ENCODE results near the gene AMH. TPM values are rescaled to one million over a fixed set of nuclear protein-coding genes. Genes with fewer than 3 reads are reported as not detected.

AMH gene
- polyA plus RNA-seq, 1 of the 3 experiments (the other 2 are of a cell fraction): 18.1 TPM

- no peak overlapping the region for H3K9ac ChIP-seq
- H3K4me2 ChIP-seq: no peak overlapping the region
- TF ChIP-seq FOSL2 (IDR thresholded peaks at IDR 0.05; ENCODE audit: borderline replicate concordance, low read depth) (no peak), MEF2A (IDR thresholded peaks at IDR 0.05; ENCODE audit: borderline replicate concordance, low read depth) (no peak), POLR2AphosphoS5 (IDR thresholded peaks at IDR 0.05; ENCODE audit: low read depth, low read length) (peak; percentile 58), RXRA (IDR thresholded peaks at IDR 0.05; ENCODE audit: borderline replicate concordance, low read depth) (no peak), SIN3A (IDR thresholded peaks at IDR 0.05; ENCODE audit: borderline replicate concordance, low read depth, low read length) (no peak)
- TF ChIP-seq, protein P1, sequence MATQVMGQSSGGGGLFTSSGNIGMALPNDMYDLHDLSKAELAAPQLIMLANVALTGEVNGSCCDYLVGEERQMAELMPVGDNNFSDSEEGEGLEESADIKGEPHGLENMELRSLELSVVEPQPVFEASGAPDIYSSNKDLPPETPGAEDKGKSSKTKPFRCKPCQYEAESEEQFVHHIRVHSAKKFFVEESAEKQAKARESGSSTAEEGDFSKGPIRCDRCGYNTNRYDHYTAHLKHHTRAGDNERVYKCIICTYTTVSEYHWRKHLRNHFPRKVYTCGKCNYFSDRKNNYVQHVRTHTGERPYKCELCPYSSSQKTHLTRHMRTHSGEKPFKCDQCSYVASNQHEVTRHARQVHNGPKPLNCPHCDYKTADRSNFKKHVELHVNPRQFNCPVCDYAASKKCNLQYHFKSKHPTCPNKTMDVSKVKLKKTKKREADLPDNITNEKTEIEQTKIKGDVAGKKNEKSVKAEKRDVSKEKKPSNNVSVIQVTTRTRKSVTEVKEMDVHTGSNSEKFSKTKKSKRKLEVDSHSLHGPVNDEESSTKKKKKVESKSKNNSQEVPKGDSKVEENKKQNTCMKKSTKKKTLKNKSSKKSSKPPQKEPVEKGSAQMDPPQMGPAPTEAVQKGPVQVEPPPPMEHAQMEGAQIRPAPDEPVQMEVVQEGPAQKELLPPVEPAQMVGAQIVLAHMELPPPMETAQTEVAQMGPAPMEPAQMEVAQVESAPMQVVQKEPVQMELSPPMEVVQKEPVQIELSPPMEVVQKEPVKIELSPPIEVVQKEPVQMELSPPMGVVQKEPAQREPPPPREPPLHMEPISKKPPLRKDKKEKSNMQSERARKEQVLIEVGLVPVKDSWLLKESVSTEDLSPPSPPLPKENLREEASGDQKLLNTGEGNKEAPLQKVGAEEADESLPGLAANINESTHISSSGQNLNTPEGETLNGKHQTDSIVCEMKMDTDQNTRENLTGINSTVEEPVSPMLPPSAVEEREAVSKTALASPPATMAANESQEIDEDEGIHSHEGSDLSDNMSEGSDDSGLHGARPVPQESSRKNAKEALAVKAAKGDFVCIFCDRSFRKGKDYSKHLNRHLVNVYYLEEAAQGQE (IDR thresholded peaks at IDR 0.05; ENCODE audit: low read depth, low read length): no peak
- H3K27me3 ChIP-seq (ENCODE audit: insufficient read depth): no peaks in the 10 kb centered on the region
- peak; percentile 36 for DNase-seq
- peaks cover 6 to 19% of the 10 kb centered on the region in 2 experiments; a peak in 2 of 4 replicates for H3K4me1 ChIP-seq (ENCODE audit: control insufficient read depth in 1 of 2, insufficient read depth in 2 of 2, low read depth in 1 of 2, low read length in 1 of 2)
- peaks cover 6 to 51% of the 10 kb centered on the region in 2 experiments for H3K36me3 ChIP-seq (replicated peaks in 1 of 2; ENCODE audit: control insufficient read depth in 1 of 2, insufficient read depth in 2 of 2, low read length in 1 of 2)
- WGBS (ENCODE audit: low lambda C conversion rate): 93% methylated on average over 18 of the region's 43 CpGs
- CTCF ChIA-PET: interaction anchor here (1.0 to 1.4 kb wide), 2 partner anchors 10 to 12 kb away, joined by 3 to 4 read pairs; no protein-coding TSS in a partner anchor
- no peaks in the 10 kb centered on the region for H3K9me2 ChIP-seq
- H2AFZ ChIP-seq (ENCODE audit: low read depth): no peak overlapping the region
- H4K20me1 ChIP-seq (ENCODE audit: insufficient read depth): peaks cover 14% of the 10 kb centered on the region
- H3K9me3 ChIP-seq: no peaks in the 10 kb centered on the region
- H3K4me3 ChIP-seq (ENCODE audit: low read depth in 2 of 2, low read length in 1 of 2): no peak overlapping the region
- POLR2A ChIA-PET: interaction anchor here (1.1 kb wide), 1 partner anchor 52 kb away, joined by 4 read pairs; no protein-coding TSS in a partner anchor
- no peak overlapping the region for H3K27ac ChIP-seq (ENCODE audit: low read depth in 2 of 2, low read length in 1 of 2)
- peaks cover 9% of the 10 kb centered on the region; the same call in 1 of the 2 replicates for H3K79me2 ChIP-seq (ENCODE audit: insufficient read depth)
- H3F3A ChIP-seq (replicated peaks; ENCODE audit: insufficient read depth): peaks cover 12% of the 10 kb centered on the region
Observed at GRCh38 chr19:2249880-2250765, 1.0 kb downstream of the AMH start.

DNA sequence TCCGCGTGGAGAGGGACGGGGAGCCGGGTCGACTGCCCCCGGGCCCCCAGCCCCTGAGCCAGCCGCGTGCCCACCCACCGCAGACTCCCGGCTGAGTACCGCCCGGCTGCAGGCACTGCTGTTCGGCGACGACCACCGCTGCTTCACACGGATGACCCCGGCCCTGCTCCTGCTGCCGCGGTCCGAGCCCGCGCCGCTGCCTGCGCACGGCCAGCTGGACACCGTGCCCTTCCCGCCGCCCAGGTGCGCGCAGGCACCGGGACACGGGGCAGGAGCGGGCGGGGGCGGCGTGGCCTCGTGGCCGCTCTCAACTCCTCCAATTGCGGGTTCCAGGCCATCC lies 1.6 kb downstream of the AMH start:
- peaks cover 6 to 19% of the 10 kb centered on the region in 2 experiments; a peak in 2 of 4 replicates for H3K4me1 ChIP-seq (ENCODE audit: control insufficient read depth in 1 of 2, insufficient read depth in 2 of 2, low read depth in 1 of 2, low read length in 1 of 2)
- ChIA-PET POLR2A (interaction anchor here (1.1 kb wide), 1 partner anchor 52 kb away, joined by 4 read pairs; no protein-coding TSS in a partner anchor), CTCF (no interaction called here)
- no peak overlapping the region for H3K4me3 ChIP-seq (ENCODE audit: low read depth in 2 of 2, low read length in 1 of 2)
- no peaks in the 10 kb centered on the region for H3K27me3 ChIP-seq (ENCODE audit: insufficient read depth)
- peaks cover 6% of the 10 kb centered on the region; the same call in 1 of the 2 replicates for H3K79me2 ChIP-seq (ENCODE audit: insufficient read depth)
- H3K36me3 ChIP-seq (replicated peaks in 1 of 2; ENCODE audit: control insufficient read depth in 1 of 2, insufficient read depth in 2 of 2, low read length in 1 of 2): peaks cover 4 to 45% of the 10 kb centered on the region in 2 experiments
- WGBS (ENCODE audit: low lambda C conversion rate): 94% methylated on average over 8 of the region's 40 CpGs
- no peaks in the 10 kb centered on the region for H3K9me2 ChIP-seq
- peak; percentile 46 for DNase-seq
- H2AFZ ChIP-seq (ENCODE audit: low read depth): no peak overlapping the region
- no peak for TF ChIP-seq CHD2 (IDR thresholded peaks at IDR 0.05; ENCODE audit: low read length, partially characterized antibody)
- no peak for TF ChIP-seq RXRA (IDR thresholded peaks at IDR 0.05; ENCODE audit: borderline replicate concordance, low read depth)
- TF ChIP-seq SMC3 (IDR thresholded peaks at IDR 0.05; ENCODE audit: low read depth, low read length): no peak
- TF ChIP-seq NFIC (IDR thresholded peaks at IDR 0.05; ENCODE audit: borderline replicate concordance): no peak
- no peak for TF ChIP-seq TEAD4 (IDR thresholded peaks at IDR 0.05; ENCODE audit: borderline replicate concordance, insufficient read depth)
- TF ChIP-seq TAF1 (IDR thresholded peaks at IDR 0.05; ENCODE audit: borderline replicate concordance, low read depth, low read length): no peak
- TF ChIP-seq USF2 (IDR thresholded peaks at IDR 0.05; ENCODE audit: borderline replicate concordance, low read depth, low read length): no peak
- no peak for TF ChIP-seq EP300 (IDR thresholded peaks at IDR 0.05; ENCODE audit: borderline replicate concordance in 1 of 2, low read depth in 1 of 2, low read length in 1 of 2)
- no peak for TF ChIP-seq PBX3 (IDR thresholded peaks at IDR 0.05)
- no peak for TF ChIP-seq TCF12 (IDR thresholded peaks at IDR 0.05)
- TF ChIP-seq POLR2AphosphoS5 (IDR thresholded peaks at IDR 0.05; ENCODE audit: low read depth, low read length): no peak
- no peak for TF ChIP-seq USF1 (IDR thresholded peaks at IDR 0.05; ENCODE audit: borderline replicate concordance, low read depth)
- peaks cover 12% of the 10 kb centered on the region for H4K20me1 ChIP-seq (ENCODE audit: insufficient read depth)
- H3K4me2 ChIP-seq: no peak overlapping the region
- H3K27ac ChIP-seq (ENCODE audit: low read depth in 2 of 2, low read length in 1 of 2): no peak overlapping the region
- peaks cover 12% of the 10 kb centered on the region for H3F3A ChIP-seq (replicated peaks; ENCODE audit: insufficient read depth)
- no peak overlapping the region for H3K9ac ChIP-seq
- H3K9me3 ChIP-seq: no peaks in the 10 kb centered on the region
